Measurements from ENCODE around the gene IGSF3.
A peak's percentile ranks its signal among the peaks of the same experiment; 100 is the strongest.

Gene IGSF3

DNA sequence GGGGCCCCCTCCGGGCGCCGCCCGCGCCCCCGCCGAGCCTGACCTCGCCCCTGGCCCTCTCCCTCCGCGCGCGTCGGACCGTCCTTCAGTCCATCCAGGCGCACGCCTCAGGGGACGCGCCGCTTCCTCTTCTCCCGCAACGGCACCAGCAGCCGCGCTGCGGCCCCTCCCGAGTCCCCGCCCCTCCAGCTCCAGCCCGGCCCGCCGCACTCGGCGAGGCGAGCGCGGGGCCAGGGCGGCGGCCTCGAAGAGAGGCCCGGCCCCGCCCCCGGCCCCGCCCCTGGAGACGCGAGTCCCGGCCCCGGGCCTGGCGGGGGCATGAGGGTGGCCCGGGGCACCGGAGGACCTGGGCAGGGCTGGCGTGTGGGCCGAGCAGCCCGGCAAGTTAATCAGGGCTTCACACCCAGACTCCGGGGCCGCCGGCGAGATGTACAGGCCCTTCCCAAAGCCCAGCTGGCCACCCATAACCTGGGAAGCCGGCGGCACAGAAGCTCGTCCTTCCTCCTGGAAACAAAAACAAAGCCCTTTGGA, at the start of gene IGSF3:
TSS of gene IGSF3 (minus strand) at position 159 of the 531 bp plus-strand sequence. CDS start 1,407 bp downstream, outside the sequence.
- peak within 1 kb of the TSS; percentile 77 for H3K4me3 ChIP-seq (ENCODE audit: low read depth, low read length)
- H3K27ac ChIP-seq (ENCODE audit: low read depth, low read length) = no peak within 1 kb of the TSS
- H3K36me3 ChIP-seq (ENCODE audit: control insufficient read depth, insufficient read depth, low read length) = peaks cover 4% of the 10 kb centered on the region; the same call in 1 of the 2 replicates
- H3K9ac ChIP-seq (ENCODE audit: low read length) = peak within 1 kb of the TSS; percentile 43
- peaks cover 25% of the 10 kb centered on the region for H3K4me1 ChIP-seq (ENCODE audit: control insufficient read depth, insufficient read depth, low read length)
- H3K27me3 ChIP-seq (ENCODE audit: control insufficient read depth, insufficient read depth, low read length) = peaks cover 19% of the 10 kb centered on the region
- no peaks in the 10 kb centered on the region for H3K9me3 ChIP-seq (ENCODE audit: control insufficient read depth, insufficient read depth, low read depth, low read length)

DNA sequence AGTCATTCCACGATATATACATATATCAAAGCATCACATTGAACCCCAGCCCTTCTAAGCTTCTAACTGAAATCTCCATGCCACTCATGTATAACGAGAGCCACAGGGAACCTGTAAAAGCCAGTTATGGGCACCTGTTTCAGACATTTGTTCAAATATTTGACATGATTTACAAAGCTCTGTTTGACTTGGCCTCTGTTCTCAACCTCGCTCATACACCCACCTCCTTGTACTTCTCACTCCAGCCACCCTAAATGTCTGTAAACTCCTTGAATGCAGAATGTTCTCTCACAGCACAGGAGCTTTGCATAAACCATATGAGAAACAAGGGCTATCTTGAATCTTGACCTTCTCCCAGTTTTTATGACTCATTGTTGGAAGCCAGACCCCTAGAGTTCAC, 49.8 kb upstream of the IGSF3 start:
- H3K9me3 ChIP-seq (ENCODE audit: control insufficient read depth, insufficient read depth, low read depth, low read length) = peaks cover 9% of the 10 kb centered on the region
- H3K27me3 ChIP-seq (ENCODE audit: control insufficient read depth, insufficient read depth, low read length) = no peaks in the 10 kb centered on the region
- H3K36me3 ChIP-seq (ENCODE audit: control insufficient read depth, insufficient read depth, low read length) = no peaks in the 10 kb centered on the region
- no peak overlapping the region for H3K27ac ChIP-seq (ENCODE audit: low read depth, low read length)
- H3K4me1 ChIP-seq (ENCODE audit: control insufficient read depth, insufficient read depth, low read length) = peaks cover 13% of the 10 kb centered on the region
- H3K9ac ChIP-seq (ENCODE audit: low read length) = no peak overlapping the region
- H3K4me3 ChIP-seq (ENCODE audit: low read depth, low read length) = no peak overlapping the region

DNA sequence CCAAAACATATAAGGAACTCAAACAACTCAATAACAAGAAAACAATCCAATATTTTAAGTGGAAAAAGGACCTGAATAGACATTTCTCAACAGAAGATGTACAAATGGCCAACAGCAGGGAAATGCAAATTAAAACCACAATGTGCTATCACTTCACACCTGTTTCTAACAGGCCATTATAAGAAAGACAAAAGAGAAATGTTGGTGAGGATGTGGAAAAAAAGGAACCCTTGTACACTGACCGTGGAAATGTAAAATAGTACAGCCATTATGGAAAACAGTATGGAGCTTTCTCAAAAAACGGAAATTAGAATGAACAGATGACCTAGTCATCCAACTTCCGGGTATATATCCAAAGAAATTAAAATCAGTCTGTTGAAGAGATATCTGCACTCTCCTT, 48.9 kb upstream of the IGSF3 start:
- H3K4me1 ChIP-seq (ENCODE audit: control insufficient read depth, insufficient read depth, low read length) = peaks cover 22% of the 10 kb centered on the region
- no peak overlapping the region for H3K9ac ChIP-seq (ENCODE audit: low read length)
- no peak overlapping the region for H3K4me3 ChIP-seq (ENCODE audit: low read depth, low read length)
- H3K9me3 ChIP-seq (ENCODE audit: control insufficient read depth, insufficient read depth, low read depth, low read length) = peaks cover 9% of the 10 kb centered on the region
- H3K27ac ChIP-seq (ENCODE audit: low read depth, low read length) = no peak overlapping the region
- no peaks in the 10 kb centered on the region for H3K27me3 ChIP-seq (ENCODE audit: control insufficient read depth, insufficient read depth, low read length)
- H3K36me3 ChIP-seq (ENCODE audit: control insufficient read depth, insufficient read depth, low read length) = no peaks in the 10 kb centered on the region

DNA sequence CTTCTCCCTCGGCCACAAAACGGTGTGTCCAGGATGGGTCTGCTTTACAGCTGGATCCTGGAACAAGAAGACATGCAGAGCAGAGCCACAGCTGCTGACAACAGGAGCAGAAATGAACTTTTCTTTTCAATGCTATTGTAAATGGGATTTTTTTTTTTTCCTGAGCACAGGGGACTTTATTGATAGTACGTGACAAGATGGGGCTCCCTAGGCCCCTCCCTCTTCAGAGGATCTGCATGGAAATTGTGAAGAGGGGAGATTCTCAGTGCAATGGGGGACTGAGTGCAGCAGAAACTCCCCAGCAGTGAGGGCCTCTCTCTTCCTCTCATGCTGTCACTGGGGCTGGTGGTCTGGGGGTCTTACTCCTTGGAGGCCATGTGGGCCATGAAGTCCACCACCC, 45.9 kb upstream of the IGSF3 start:
- no peak overlapping the region; the same call in 1 of the 2 replicates for H3K27ac ChIP-seq (ENCODE audit: low read depth, low read length)
- H3K9me3 ChIP-seq (ENCODE audit: control insufficient read depth, insufficient read depth, low read depth, low read length) = peaks cover 9% of the 10 kb centered on the region
- H3K4me1 ChIP-seq (ENCODE audit: control insufficient read depth, insufficient read depth, low read length) = peaks cover 31% of the 10 kb centered on the region
- no peaks in the 10 kb centered on the region for H3K36me3 ChIP-seq (ENCODE audit: control insufficient read depth, insufficient read depth, low read length)
- no peaks in the 10 kb centered on the region for H3K27me3 ChIP-seq (ENCODE audit: control insufficient read depth, insufficient read depth, low read length)
- H3K9ac ChIP-seq (ENCODE audit: low read length) = no peak overlapping the region
- H3K4me3 ChIP-seq (ENCODE audit: low read depth, low read length) = no peak overlapping the region

DNA sequence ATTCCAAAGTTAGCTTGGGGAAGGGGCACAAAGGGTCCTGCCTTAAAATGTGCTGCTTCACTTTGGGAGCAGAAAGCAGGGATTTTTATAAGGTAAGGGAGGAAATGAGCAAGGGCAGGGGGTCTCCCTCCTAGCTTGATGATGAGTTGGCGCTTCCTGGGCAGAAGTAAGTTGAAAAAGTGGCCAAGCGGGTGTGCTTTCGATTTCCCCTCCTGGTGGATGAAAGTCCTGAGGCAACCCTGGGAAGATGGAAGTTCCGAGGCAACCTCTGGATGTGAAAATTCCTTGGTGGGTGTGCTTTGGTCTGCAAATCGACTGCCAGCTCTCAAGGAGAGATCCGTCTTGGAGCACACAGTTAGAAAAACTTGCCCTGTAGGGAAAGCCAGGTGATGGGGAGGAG, 45.0 kb upstream of the IGSF3 start:
- Histone ChIP-seq H3K9ac (ENCODE audit: low read length) (peak overlapping the region; percentile 12), H3K36me3 (ENCODE audit: control insufficient read depth, insufficient read depth, low read length) (no peaks in the 10 kb centered on the region), H3K27me3 (ENCODE audit: control insufficient read depth, insufficient read depth, low read length) (no peaks in the 10 kb centered on the region), H3K4me3 (ENCODE audit: low read depth, low read length) (peak overlapping the region; percentile 1; the same call in 1 of the 2 replicates), H3K27ac (ENCODE audit: low read depth, low read length) (peak overlapping the region; percentile 45), H3K9me3 (ENCODE audit: control insufficient read depth, insufficient read depth, low read depth, low read length) (peaks cover 7% of the 10 kb centered on the region), H3K4me1 (ENCODE audit: control insufficient read depth, insufficient read depth, low read length) (peaks cover 31% of the 10 kb centered on the region)

DNA sequence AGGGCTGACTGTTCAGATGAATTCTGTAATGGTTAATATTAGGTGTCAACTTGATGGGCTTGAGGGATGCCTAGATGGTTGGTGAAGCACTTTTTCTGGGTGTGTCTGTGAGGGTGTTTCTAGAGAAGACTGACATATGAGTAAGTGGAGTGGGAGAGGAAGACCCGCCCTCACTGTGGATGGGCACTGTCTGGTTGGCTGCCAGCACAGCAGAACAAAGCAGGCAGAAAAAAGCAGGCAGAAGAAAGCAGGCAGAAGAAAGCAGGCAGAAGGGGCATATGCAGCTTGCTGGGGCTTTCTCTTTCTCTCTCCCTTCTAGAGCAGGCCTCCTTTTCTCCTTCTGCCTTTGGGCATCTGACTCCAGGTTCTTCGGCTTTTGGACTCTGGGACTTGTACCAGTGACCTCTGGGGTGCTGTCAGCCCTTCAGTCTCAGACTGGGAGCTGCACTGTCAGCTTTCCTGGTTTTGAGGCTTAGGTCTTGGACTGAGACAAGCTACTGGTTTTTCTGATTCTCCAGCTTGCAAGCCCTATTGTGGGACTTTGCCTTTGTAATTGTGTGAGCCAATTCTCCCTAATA, 43.8 kb upstream of the IGSF3 start:
- H3K27ac ChIP-seq (ENCODE audit: low read depth, low read length) = no peak overlapping the region
- H3K4me1 ChIP-seq (ENCODE audit: control insufficient read depth, insufficient read depth, low read length) = peaks cover 31% of the 10 kb centered on the region
- no peaks in the 10 kb centered on the region for H3K27me3 ChIP-seq (ENCODE audit: control insufficient read depth, insufficient read depth, low read length)
- peaks cover 15% of the 10 kb centered on the region; the same call in 1 of the 2 replicates for H3K9me3 ChIP-seq (ENCODE audit: control insufficient read depth, insufficient read depth, low read depth, low read length)
- H3K36me3 ChIP-seq (ENCODE audit: control insufficient read depth, insufficient read depth, low read length) = no peaks in the 10 kb centered on the region
- no peak overlapping the region for H3K9ac ChIP-seq (ENCODE audit: low read length)
- no peak overlapping the region for H3K4me3 ChIP-seq (ENCODE audit: low read depth, low read length)

DNA sequence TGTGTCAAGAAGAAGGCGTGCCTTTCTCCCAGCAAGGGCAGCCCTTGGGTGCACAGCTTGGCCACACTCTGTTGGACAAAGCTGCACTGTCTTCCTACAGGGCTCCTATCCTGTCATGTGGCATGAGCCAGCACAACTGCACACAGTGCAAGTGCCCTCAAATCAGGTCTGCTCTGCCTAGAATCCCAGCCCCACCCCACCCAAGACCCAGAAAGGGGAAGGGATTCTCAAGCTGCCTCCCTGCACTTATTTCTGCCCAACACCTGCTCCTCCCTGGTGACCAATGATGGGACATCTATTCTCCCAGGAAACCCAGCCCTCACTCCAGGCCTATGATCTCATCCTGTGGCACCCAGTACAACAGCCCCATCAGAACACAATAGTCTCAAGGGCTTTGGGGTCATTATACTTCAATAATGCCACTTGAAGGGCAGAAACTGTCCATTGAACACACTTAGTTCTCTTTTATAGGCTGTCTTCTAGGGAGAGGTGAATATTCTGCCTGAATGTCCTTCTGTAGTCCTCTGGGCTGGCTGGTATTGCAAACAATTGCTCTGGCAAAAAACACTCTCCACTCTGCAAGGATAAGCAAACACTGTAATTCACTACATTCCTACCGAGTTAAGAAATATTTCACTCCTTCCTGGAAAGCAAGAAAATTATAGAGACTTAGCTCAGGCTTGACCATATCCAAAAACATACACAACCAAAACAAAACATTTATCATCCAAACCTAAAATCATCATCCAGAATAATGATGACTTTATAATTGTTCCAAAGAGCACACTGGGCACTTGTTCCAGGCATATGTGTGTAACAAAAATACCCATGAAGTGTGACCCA, 43.1 kb upstream of the IGSF3 start:
- H3K27ac ChIP-seq (ENCODE audit: low read depth, low read length) = no peak overlapping the region
- no peaks in the 10 kb centered on the region for H3K36me3 ChIP-seq (ENCODE audit: control insufficient read depth, insufficient read depth, low read length)
- peaks cover 21% of the 10 kb centered on the region; the same call in 1 of the 2 replicates for H3K9me3 ChIP-seq (ENCODE audit: control insufficient read depth, insufficient read depth, low read depth, low read length)
- H3K4me1 ChIP-seq (ENCODE audit: control insufficient read depth, insufficient read depth, low read length) = peaks cover 31% of the 10 kb centered on the region
- H3K27me3 ChIP-seq (ENCODE audit: control insufficient read depth, insufficient read depth, low read length) = no peaks in the 10 kb centered on the region
- H3K9ac ChIP-seq (ENCODE audit: low read length) = no peak overlapping the region
- no peak overlapping the region for H3K4me3 ChIP-seq (ENCODE audit: low read depth, low read length)

DNA sequence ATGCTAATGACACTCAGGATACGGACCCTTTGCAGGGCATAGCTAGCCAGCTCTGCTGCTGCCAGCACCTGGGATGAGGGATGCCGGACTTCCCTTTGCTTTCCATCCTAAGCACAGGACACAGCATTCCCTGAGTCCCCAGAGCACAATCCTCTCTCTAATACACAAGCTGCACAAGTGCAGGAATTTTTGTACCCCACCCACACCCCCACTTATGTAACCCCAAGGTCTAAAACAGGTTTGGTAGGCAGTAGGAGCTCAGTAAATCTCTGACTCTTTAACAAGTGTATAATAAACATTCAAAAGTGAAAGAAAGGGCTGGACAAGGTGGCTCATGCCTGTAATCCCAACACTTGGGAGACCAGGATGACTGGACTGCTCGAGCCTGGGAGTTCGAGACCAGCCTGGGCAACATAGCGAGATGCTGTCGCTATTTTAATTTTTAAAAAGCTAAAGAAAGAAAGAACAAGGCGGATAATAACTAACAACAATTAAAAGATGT, 42.2 kb upstream of the IGSF3 start:
- H3K27ac ChIP-seq (ENCODE audit: low read depth, low read length) = no peak overlapping the region
- peaks cover 31% of the 10 kb centered on the region for H3K4me1 ChIP-seq (ENCODE audit: control insufficient read depth, insufficient read depth, low read length)
- H3K27me3 ChIP-seq (ENCODE audit: control insufficient read depth, insufficient read depth, low read length) = no peaks in the 10 kb centered on the region
- H3K36me3 ChIP-seq (ENCODE audit: control insufficient read depth, insufficient read depth, low read length) = no peaks in the 10 kb centered on the region
- peaks cover 16% of the 10 kb centered on the region; the same call in 1 of the 2 replicates for H3K9me3 ChIP-seq (ENCODE audit: control insufficient read depth, insufficient read depth, low read depth, low read length)
- H3K4me3 ChIP-seq (ENCODE audit: low read depth, low read length) = no peak overlapping the region
- no peak overlapping the region for H3K9ac ChIP-seq (ENCODE audit: low read length)

DNA sequence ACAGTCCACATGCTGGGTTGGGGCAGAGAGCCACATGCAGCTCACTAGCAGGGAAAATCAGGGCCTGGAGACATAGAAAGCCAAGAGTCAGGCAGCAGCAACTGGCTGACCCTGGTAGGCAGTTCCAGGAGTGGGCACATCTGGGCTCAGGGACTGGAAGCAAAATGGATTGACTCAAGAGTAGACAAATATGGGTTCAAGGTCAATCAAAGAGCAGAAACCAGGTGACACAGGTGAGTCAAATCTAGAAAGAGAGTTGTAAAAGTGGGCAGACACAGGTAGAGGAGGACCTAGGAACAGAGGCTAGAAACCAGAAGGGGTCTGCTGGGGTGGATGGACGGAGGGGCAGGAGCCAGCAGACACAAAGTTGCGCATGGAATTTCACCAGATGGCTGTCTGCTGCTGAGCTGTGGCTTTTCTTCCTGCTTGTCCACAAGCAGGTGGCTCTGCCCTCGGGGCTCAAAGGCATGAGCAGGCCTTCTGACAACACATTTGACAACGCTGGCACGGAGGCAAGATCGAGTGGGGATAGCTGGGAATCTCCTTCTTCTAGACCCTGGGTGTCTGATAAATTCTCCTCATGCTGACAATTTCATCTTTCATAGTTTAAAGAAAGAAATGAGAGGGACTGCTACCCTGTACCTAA, 40.8 kb upstream of the IGSF3 start:
- H3K27me3 ChIP-seq (ENCODE audit: control insufficient read depth, insufficient read depth, low read length) = no peaks in the 10 kb centered on the region
- no peaks in the 10 kb centered on the region for H3K36me3 ChIP-seq (ENCODE audit: control insufficient read depth, insufficient read depth, low read length)
- no peak overlapping the region for H3K27ac ChIP-seq (ENCODE audit: low read depth, low read length)
- peaks cover 16% of the 10 kb centered on the region; the same call in 1 of the 2 replicates for H3K9me3 ChIP-seq (ENCODE audit: control insufficient read depth, insufficient read depth, low read depth, low read length)
- H3K4me1 ChIP-seq (ENCODE audit: control insufficient read depth, insufficient read depth, low read length) = peaks cover 29% of the 10 kb centered on the region
- H3K9ac ChIP-seq (ENCODE audit: low read length) = no peak overlapping the region
- no peak overlapping the region for H3K4me3 ChIP-seq (ENCODE audit: low read depth, low read length)

DNA sequence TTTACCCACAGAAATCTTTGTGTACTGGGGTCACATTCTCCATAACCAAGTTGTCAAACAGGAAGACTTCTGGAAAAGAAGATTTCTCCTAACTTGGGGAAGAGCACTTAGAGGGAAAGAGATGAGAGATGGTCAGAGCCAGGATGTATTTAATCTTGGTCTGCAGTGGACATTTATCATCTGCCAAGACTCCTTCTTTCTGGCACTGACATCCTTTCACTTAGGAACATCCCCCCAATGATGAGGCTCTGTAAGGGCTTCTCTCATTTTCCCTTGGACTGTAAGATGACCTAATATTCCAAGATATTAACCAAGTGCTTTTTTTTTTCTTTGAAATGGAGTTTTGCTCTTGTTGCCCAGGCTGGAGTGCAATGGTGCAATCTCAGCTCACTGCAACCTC, 39.3 kb upstream of the IGSF3 start:
- Histone ChIP-seq H3K27ac (ENCODE audit: low read depth, low read length) (no peak overlapping the region), H3K4me3 (ENCODE audit: low read depth, low read length) (no peak overlapping the region), H3K4me1 (ENCODE audit: control insufficient read depth, insufficient read depth, low read length) (peaks cover 14% of the 10 kb centered on the region), H3K27me3 (ENCODE audit: control insufficient read depth, insufficient read depth, low read length) (no peaks in the 10 kb centered on the region), H3K9ac (ENCODE audit: low read length) (no peak overlapping the region), H3K9me3 (ENCODE audit: control insufficient read depth, insufficient read depth, low read depth, low read length) (peaks cover 16% of the 10 kb centered on the region; the same call in 1 of the 2 replicates), H3K36me3 (ENCODE audit: control insufficient read depth, insufficient read depth, low read length) (no peaks in the 10 kb centered on the region)
